Hepatocyte (in vitro differentiated cells): ENCODE data around the gene RAB40AL. TPM values are rescaled to one million over a fixed set of nuclear protein-coding genes. Genes with fewer than 3 reads are reported as not detected.

ENCODE experiments used
- DNase-seq: peaks from one replicate; pipeline ENCODE4 v3.0.0-alpha.2; 2016; ENCODE audit warnings: low spot score
- H2AFZ ChIP-seq: fragments of 200-600 bp; sonication (generic); 2 replicates; pipeline ENCODE4 v1.6.0; 2016; ENCODE audit warnings: antibody characterized with exemption, mild to moderate bottlenecking
- H3K27ac ChIP-seq: fragments of 200-600 bp; sonication (generic); 2 replicates; pipeline ENCODE4 v1.5.1; 2016; ENCODE audit warnings: mild to moderate bottlenecking
- H3K27me3 ChIP-seq: fragments of 200-600 bp; sonication (generic); 2 replicates; pipeline ENCODE4 v1.6.1; 2016
- H3K36me3 ChIP-seq: fragments of 200-600 bp; sonication (generic); replicated peaks from 2 replicates; pipeline ENCODE4 v1.5.1; 2016; ENCODE audit warnings: low read depth; ENCODE audit not compliant: insufficient read depth
- H3K4me1 ChIP-seq: fragments of 200-600 bp; sonication (generic); 2 replicates; pipeline ENCODE4 v1.5.1; 2016; ENCODE audit warnings: mild to moderate bottlenecking, moderate library complexity; ENCODE audit not compliant: insufficient read depth
- H3K4me2 ChIP-seq: fragments of 200-600 bp; sonication (generic); 2 replicates; pipeline ENCODE4 v1.6.0; 2016
- H3K4me3 ChIP-seq: fragments of 200-600 bp; sonication (generic); 2 replicates; pipeline ENCODE4 v1.5.1; 2016; ENCODE audit warnings: mild to moderate bottlenecking
- H3K79me2 ChIP-seq: fragments of 200-600 bp; sonication (generic); 2 replicates; pipeline ENCODE4 v1.6.0; 2017; ENCODE audit warnings: mild to moderate bottlenecking
- H3K9me2 ChIP-seq: fragments of 200-600 bp; sonication (generic); replicated peaks from 2 replicates; pipeline ENCODE4 v1.6.0; 2017; ENCODE audit warnings: mild to moderate bottlenecking; ENCODE audit not compliant: insufficient read depth
- H3K9me3 ChIP-seq: fragments of 200-600 bp; sonication (generic); 2 replicates; pipeline ENCODE4 v1.5.1; 2016; ENCODE audit warnings: low read depth, mild to moderate bottlenecking
- H4K20me1 ChIP-seq: fragments of 200-600 bp; sonication (generic); 2 replicates; pipeline ENCODE4 v1.6.0; 2016; ENCODE audit warnings: mild to moderate bottlenecking; ENCODE audit not compliant: insufficient read depth, poor library complexity, severe bottlenecking
- EZH2 ChIP-seq: fragments of 200-600 bp; sonication (generic); IDR thresholded peaks from 2 replicates; pipeline ENCODE4 v1.6.1; 2016; ENCODE audit warnings: antibody characterized with exemption, mild to moderate bottlenecking, borderline replicate concordance
- EZH2phosphoT487 ChIP-seq: fragments of 200-600 bp; sonication (generic); IDR thresholded peaks from one replicate; pipeline ENCODE4 v1.6.1; 2018; ENCODE audit warnings: antibody characterized with exemption, mild to moderate bottlenecking, low read depth, moderate library complexity; ENCODE audit not compliant: unreplicated experiment, severe bottlenecking
- WGBS: methylation state at CpG from one replicate; pipeline ENCODE4 v1.1.6; 2016; ENCODE audit warnings: low lambda C conversion rate; ENCODE audit errors: missing lambda C conversion rate; 5-methylcytosine and 5-hydroxymethylcytosine counted together
- polyA plus RNA-seq: library from polyadenylated mRNA; unstranded; fragments of >200 nt; fragmentation: Nextera tagmentation; extraction: Ambion mirVana; gene quantifications from 2 replicates; pipeline ENCODE4 v1.2.1, GENCODE V29; 2016
- total RNA-seq: library from RNA; depleted of rRNA; stranded (reverse); fragments of >200 nt; gene quantifications from 2 replicates; pipeline ENCODE4 v1.2.3, GENCODE V29; 2014
- TF ChIP-seq, protein P1 (sequence below): fragments of 200-600 bp; sonication (generic); IDR thresholded peaks from 2 replicates; pipeline ENCODE4 v1.5.1; 2016; ENCODE audit warnings: antibody characterized with exemption, mild to moderate bottlenecking; ENCODE audit not compliant: poor library complexity

The RAB40AL gene
- total and polyA plus RNA-seq, 2 experiments from 2014 or later, result 0.80 TPM; not detected in 1

DNA sequence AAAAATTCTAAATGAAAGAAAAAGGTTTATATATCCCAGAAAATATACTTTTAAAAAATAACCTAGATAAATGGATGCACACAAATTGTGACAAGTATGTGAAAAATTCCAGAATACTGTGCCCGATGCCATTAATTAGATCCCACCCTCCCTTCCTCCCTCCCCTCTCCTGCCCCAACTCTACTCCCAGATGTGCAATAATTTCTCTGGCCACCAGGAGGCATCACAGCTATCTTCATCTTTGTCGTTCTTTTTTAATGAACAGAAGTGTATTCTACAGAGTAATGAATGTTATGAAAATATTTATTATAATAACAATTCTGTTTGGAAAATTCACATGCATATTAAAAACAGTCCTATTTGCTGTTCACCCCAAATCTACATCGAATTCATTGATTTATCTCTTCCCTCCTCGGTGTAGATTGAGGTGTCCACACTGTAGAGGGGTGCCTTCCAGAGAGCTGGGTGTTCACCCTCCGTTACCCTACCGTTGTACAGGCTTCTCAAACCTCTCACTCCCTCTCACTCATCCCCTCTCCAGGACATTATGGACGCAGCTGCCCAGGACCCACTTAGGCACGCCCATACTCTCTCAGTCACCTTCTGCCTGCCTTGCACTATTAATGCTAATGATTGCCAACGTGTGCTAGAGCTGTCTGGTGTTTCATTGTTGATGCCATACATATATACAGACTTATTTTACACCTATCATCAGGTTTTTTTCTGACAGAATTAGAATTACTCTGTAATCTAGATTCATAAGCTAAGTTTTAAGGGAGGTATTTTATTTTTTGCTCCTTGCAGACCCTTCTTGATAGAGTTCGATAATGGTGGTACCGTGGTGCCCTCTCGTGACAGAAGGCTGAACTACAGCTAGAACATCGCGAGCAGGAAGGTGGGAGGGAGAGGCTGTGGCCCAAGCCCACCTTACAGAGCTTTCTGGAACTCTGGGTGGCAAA lies 14.1 kb downstream of the RAB40AL start:
- peak overlapping the region; percentile 77 for H3K4me2 ChIP-seq
- WGBS, result 35% methylated on average over 14 of the region's 14 CpGs
- no peaks in the 10 kb centered on the region for H3K9me3 ChIP-seq
- H3K4me1 ChIP-seq, result no peaks in the 10 kb centered on the region
- DNase-seq, result peak; percentile 42
- TF ChIP-seq EZH2, result no peak
- no peak for TF ChIP-seq EZH2phosphoT487
- TF ChIP-seq, protein P1, sequence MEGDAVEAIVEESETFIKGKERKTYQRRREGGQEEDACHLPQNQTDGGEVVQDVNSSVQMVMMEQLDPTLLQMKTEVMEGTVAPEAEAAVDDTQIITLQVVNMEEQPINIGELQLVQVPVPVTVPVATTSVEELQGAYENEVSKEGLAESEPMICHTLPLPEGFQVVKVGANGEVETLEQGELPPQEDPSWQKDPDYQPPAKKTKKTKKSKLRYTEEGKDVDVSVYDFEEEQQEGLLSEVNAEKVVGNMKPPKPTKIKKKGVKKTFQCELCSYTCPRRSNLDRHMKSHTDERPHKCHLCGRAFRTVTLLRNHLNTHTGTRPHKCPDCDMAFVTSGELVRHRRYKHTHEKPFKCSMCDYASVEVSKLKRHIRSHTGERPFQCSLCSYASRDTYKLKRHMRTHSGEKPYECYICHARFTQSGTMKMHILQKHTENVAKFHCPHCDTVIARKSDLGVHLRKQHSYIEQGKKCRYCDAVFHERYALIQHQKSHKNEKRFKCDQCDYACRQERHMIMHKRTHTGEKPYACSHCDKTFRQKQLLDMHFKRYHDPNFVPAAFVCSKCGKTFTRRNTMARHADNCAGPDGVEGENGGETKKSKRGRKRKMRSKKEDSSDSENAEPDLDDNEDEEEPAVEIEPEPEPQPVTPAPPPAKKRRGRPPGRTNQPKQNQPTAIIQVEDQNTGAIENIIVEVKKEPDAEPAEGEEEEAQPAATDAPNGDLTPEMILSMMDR, result peak; percentile 53
- H3K36me3 ChIP-seq, result no peaks in the 10 kb centered on the region
- peak overlapping the region; percentile 27 for H2AFZ ChIP-seq
- no peaks in the 10 kb centered on the region for H3K27me3 ChIP-seq
- H3K9me2 ChIP-seq, result no peaks in the 10 kb centered on the region
- H4K20me1 ChIP-seq, result no peaks in the 10 kb centered on the region
- no peaks in the 10 kb centered on the region for H3K79me2 ChIP-seq
- no peak overlapping the region for H3K27ac ChIP-seq
- peak overlapping the region; percentile 19 for H3K4me3 ChIP-seq

GRCh38 chrX:102957751-102958150 lies 20.7 kb downstream of the RAB40AL start:
- H3K9me3 ChIP-seq, result no peaks in the 10 kb centered on the region
- no peaks in the 10 kb centered on the region for H3K9me2 ChIP-seq
- no peak overlapping the region for H3K4me2 ChIP-seq
- no peaks in the 10 kb centered on the region for H3K36me3 ChIP-seq
- H3K27ac ChIP-seq, result no peak overlapping the region
- no peaks in the 10 kb centered on the region for H3K4me1 ChIP-seq
- no peak overlapping the region for H3K4me3 ChIP-seq
- no peaks in the 10 kb centered on the region for H4K20me1 ChIP-seq
- H3K79me2 ChIP-seq, result no peaks in the 10 kb centered on the region
- TF ChIP-seq, protein P1, result no peak
- no peak for TF ChIP-seq EZH2phosphoT487
- no peak for TF ChIP-seq EZH2
- DNase-seq, result no peak
- no peak overlapping the region for H2AFZ ChIP-seq
- H3K27me3 ChIP-seq, result no peaks in the 10 kb centered on the region
- 77% methylated on average over 2 of the region's 2 CpGs for WGBS

DNA sequence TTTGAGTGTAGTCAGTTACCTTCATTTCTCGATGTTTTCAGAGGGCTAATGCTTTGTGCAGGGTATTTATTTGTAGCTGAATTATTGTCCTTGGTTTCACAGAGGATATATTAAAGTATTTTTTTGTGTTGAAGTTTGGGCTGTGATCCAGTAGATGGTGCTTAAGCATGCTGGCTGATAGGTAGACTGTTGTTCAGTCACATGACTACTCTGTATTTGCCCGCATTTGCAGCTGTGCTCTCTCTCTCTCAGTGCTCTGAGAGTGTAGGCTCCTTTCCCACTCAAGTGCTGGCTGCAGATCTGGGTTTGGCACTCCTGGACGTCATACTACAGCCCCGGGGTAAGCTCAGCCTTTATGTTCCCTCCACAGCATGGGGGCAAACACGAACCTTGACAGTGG lies 21.7 kb downstream of the RAB40AL start:
- H2AFZ ChIP-seq, result no peak overlapping the region
- no peak for DNase-seq
- H3K27ac ChIP-seq, result no peak overlapping the region

More for the DNA sequence above, 21.7 kb downstream of the RAB40AL start:
- Histone ChIP-seq H3K4me1 (no peaks in the 10 kb centered on the region), H3K9me2 (no peaks in the 10 kb centered on the region), H3K4me2 (no peak overlapping the region), H3K4me3 (no peak overlapping the region), H4K20me1 (no peaks in the 10 kb centered on the region), H3K79me2 (no peaks in the 10 kb centered on the region), H3K9me3 (no peaks in the 10 kb centered on the region), H3K36me3 (no peaks in the 10 kb centered on the region), H3K27me3 (no peaks in the 10 kb centered on the region)
- TF ChIP-seq, protein P1, result no peak
- TF ChIP-seq EZH2 (no peak), EZH2phosphoT487 (no peak)
- 65% methylated on average over 5 of the region's 5 CpGs for whole genome bisulfite sequencing
